ENCODE results near the gene GALNT7.

DNA sequence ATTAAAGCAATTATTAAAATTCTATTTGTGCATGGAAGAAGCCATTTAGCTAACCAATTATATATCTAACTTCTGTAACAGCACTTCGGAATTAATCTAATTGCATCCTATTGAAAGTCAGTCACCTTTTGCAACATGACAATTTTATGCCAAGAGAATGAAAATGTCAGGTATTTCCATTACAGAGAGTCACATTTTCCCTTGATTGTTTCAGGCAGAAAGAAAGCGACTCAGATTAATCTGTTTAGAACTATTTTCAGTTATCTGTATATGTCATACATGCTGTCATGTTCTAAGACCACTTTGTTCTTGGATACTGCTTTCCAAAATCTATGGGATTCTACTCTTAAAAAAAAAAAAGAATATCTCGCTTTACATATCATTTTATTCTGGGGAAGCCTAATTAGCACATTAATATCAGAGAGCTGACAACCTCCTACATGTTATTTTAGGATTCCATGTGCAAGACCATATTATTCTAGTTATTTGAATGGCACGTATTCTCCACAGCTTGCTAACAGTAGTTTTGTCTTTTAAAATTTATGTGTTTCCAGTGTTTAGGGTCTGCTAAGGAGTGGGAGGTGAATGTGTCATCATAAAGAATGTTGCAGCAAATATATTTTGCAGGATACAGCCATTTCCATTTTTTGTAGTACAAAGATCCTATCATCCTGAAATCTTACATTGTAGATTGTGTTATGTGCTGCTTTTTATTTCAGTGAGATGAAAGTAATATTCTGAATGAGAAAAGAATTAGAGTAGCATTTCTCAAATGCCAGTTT is 31.7 kb downstream of the GALNT7 start:
- no peak for TF ChIP-seq CTCF (conservative IDR thresholded peaks at IDR 0.05; ENCODE audit: low read depth, low read length)
- TF ChIP-seq EZH2 (IDR thresholded peaks at IDR 0.05; ENCODE audit: low read length, unreplicated experiment), result no peak

Measured in PC-3 (cell line).